ENCODE measurements around the gene PNMT.

PNMT gene

GRCh38 chr17:39667945-39668924, at the start of gene PNMT:
TSS of gene PNMT (plus strand) at chr17:39668453. CDS start at chr17:39668476, 23 bp downstream.
- no peak for DNase-seq

- DNase-seq: no peak
Measured at GRCh38 chr17:39618956-39619785, 49.1 kb upstream of the PNMT start.

DNA sequence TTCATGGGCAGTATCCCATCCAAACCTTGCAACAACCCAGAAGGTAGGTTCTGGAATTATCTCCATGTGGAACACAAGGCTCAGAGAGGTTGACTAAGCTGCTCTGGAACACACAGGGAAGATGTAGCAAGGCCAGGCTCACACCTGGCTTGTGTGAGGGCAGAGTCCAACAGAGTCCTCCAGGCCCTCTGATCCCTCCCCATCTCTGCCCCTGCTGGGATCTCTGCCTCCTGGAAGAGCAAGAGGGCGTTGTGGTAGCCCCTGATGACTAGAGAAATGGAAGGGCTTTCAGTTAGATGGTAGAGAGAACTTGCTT, 48.5 kb upstream of the PNMT start:
- no peak for DNase-seq

- DNase-seq: no peak
Measured at GRCh38 chr17:39621523-39622379, 46.5 kb upstream of the PNMT start.

DNA sequence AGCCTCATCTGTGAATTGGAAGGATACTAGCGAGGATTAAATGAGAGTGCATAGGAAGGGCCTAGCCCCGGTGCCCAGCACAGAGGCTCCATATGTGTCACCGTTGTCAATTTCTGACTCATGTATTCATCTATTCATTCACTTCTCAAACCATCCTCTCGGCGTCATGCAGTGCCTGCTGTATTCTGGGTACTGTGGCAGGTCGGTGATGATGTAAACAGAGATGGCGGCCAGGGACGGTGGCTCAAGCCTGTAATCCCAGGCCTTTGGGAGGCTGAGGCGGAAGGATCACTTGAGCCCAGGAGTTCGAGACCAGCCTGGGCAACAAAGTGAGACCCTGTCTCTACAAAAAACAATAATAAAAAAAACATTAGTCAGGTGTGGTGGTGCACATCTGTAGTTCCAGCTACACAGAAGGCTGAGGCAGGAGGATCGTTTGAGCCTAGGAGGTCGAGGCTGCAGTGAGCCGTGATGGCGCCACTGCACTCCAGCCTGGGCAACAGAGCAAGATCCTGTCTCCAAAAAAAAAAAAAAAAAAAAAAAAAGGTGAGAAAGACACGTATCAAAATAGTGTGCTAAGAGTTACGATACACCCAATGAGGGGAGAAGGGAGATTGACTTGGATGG, 45.8 kb upstream of the PNMT start:
- DNase-seq: no peak

GRCh38 chr17:39623356-39623950, 44.8 kb upstream of the PNMT start:
- no peak for DNase-seq

- DNase-seq: no peak
Measured at GRCh38 chr17:39624313-39624712, 43.9 kb upstream of the PNMT start.

GRCh38 chr17:39625198-39625785, 43.0 kb upstream of the PNMT start:
- no peak for DNase-seq

- DNase-seq: no peak
Measured at GRCh38 chr17:39626171-39627046, 41.8 kb upstream of the PNMT start, which contains the start of gene PPP1R1B. TSS of gene PPP1R1B (plus strand) at chr17:39626952. CDS start at chr17:39627393, 441 bp downstream.

DNA sequence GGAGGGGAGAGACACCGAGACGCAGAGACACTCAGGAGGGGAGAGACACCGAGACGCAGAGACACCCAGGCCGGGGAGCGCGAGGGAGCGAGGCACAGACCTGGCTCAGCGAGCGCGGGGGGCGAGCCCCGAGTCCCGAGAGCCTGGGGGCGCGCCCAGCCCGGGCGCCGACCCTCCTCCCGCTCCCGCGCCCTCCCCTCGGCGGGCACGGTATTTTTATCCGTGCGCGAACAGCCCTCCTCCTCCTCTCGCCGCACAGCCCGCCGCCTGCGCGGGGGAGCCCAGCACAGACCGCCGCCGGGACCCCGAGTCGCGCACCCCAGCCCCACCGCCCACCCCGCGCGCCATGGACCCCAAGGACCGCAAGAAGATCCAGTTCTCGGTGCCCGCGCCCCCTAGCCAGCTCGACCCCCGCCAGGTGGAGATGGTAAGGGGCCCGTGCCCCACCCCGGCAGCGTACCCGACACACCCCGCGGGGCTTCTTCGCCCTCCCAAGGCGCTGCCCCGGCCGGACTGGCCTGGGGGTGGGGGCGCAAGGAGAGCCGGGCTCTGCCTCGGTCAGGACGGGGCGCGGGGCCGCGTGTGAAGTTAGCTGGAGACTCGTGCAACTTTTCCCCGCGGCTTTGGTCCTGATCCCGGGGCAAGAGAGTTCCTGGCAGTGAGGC, 41.1 kb upstream of the PNMT start:
- DNase-seq: no peak

GRCh38 chr17:39627712-39628516, 40.3 kb upstream of the PNMT start:
- no peak for DNase-seq

GRCh38 chr17:39628655-39629493, 39.4 kb upstream of the PNMT start:
- no peak for DNase-seq

GRCh38 chr17:39629494-39629880, 38.8 kb upstream of the PNMT start:
- DNase-seq: no peak

DNA sequence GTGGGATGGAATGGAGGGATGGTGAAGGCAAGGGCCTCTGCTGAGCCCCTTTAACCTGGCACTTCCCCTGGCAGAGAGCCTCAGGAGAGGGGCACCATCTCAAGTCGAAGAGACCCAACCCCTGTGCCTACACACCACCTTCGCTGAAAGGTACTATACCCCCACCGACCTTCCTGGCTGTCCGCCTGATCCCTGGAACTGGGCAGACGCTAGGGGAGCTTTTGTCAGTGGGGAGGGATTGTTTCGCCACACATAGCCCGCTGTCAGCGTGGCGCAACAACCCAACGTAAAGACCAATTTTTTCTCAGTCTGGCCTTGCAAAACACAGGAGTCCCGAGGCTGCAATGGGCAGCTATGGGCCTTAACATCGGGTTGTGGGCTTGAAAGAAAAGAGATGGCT, 38.4 kb upstream of the PNMT start:
- no peak for DNase-seq

DNA sequence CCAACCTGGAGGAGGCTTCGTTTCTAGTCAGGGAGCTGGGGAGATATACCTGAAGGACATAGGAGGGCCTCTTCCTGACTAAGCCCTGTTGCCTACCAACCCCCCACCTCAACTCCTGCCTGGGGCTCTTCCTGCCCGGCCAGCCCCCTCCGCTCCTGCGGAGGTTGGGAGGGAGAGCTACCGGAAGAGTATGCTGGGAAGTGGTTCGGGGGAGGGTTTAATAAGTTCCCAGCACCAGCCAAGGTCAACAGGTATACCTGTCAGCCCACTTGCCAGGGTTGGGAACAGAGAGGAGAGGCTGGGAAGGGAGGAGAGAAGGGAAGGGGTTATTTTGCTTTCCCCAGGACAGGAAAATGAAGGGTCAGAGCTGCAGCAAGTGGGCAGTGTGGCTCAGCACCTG, 36.9 kb upstream of the PNMT start:
- no peak for DNase-seq

DNA sequence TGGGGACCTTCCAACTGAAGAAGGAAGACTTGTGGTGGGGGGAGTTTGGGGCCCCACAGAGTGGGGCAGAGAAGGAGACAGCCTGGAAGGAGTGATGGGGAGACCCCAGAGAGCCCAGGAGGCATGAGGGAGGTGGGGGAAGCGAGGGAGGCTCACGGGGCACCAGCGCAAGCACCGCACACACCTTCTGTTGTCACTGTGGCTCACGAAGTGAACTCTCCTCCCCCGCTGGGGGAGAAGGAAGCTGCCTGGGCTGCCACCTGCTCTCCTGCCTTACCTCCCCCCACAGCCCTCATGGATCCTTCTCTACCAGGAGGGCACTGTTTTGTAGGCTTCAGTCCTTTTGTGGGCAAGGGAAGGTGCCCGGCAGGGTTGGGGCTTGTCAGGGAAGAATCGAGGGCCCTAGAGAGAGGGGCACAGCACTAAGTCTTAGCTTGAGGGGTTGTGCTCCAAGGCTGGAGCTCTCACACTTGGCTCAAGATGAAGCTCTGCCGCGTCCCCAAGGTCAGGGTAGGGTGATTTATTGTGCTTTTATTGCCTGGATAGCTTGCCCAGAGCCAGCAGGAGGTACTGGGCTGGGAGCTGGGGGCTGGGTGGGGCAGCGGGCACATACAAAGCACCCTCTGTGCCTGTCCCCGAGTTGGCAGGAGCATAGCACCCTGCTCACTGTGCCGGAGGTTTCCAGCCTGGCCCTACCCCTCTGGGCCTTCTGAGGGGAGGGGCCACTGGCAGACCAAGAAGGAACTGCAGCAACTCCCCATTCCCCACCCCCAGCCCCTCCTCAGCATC, 35.9 kb upstream of the PNMT start:
- DNase-seq: no peak

DNA sequence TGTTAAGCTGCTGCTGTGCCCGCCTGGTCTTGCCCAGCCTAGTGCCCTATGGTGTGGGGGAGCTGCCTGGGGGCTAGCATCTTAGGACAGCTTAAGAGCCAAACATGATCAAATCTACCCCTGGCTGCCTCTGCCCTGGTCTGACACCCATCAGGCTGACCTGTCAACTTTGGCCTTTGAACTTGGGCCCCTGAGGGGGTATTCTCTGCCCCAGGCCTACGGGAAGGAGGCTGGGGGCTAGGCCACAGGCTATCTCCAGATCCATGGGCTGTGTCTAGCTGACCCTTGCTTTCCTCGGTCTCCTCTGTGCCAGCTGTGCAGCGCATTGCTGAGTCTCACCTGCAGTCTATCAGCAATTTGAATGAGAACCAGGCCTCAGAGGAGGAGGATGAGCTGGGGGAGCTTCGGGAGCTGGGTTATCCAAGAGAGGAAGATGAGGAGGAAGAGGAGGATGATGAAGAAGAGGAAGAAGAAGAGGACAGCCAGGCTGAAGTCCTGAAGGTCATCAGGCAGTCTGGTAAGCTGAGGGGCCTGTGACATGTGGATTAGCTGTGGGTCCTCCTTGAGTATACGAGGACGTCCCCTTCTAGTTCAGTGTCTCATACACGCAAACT, 34.6 kb upstream of the PNMT start:
- no peak for DNase-seq
